HEK293 (cell line): Measurements from ENCODE around the gene OR4M1.
"Not testable (repeated sequence)": the region's sequence is repeated elsewhere in the genome, so short reads cannot be mapped to it uniquely, and the experiment has no call there.

Source experiments
- HOXD13 ChIP-seq: sonication (generic); formaldehyde crosslinking; IDR thresholded peaks from 2 replicates; pipeline ENCODE4 v1.8.0; 2022; ENCODE audit warnings: missing genetic modification reagents, borderline replicate concordance
- IKZF3 ChIP-seq: fragments of 450-650 bp; IDR thresholded peaks from 2 replicates; pipeline ENCODE4 v1.5.0; 2018; ENCODE audit warnings: missing biosample characterization, mild to moderate bottlenecking, missing genetic modification characterization, moderate library complexity
- MYNN ChIP-seq: fragments of 450-650 bp; formaldehyde crosslinking; IDR thresholded peaks from 2 replicates; pipeline ENCODE4 v1.5.1; 2016; ENCODE audit warnings: missing biosample characterization, missing genetic modification characterization, borderline replicate concordance
- ZNF121 ChIP-seq: fragments of 450-650 bp; formaldehyde crosslinking; IDR thresholded peaks from 2 replicates; pipeline ENCODE4 v1.5.1; 2016; ENCODE audit warnings: missing biosample characterization, missing genetic modification characterization
- ZNF146 ChIP-seq: fragments of 450-650 bp; formaldehyde crosslinking; IDR thresholded peaks from 2 replicates; pipeline ENCODE4 v1.5.1; 2016; ENCODE audit warnings: missing biosample characterization, missing genetic modification characterization
- ZNF175 ChIP-seq: fragments of 450-650 bp; formaldehyde crosslinking; IDR thresholded peaks from 2 replicates; pipeline ENCODE4 v1.5.1; 2016; ENCODE audit warnings: missing biosample characterization, missing genetic modification characterization
- ZNF529 ChIP-seq: fragments of 450-650 bp; formaldehyde crosslinking; IDR thresholded peaks from 2 replicates; pipeline ENCODE4 v1.5.1; 2017; ENCODE audit warnings: missing genetic modification characterization, missing biosample characterization; ENCODE audit not compliant: insufficient replicate concordance
- ZNF707 ChIP-seq: fragments of 450-650 bp; formaldehyde crosslinking; IDR thresholded peaks from 2 replicates; pipeline ENCODE4 v1.5.1; 2016; ENCODE audit warnings: missing biosample characterization, missing genetic modification characterization
- TF ChIP-seq, protein P1 (sequence below): fragments of 450-650 bp; formaldehyde crosslinking; IDR thresholded peaks from 2 replicates; pipeline ENCODE4 v1.5.1; 2016; ENCODE audit warnings: missing biosample characterization, missing genetic modification characterization
- TF ChIP-seq, protein P2 (sequence below): fragments of 450-650 bp; formaldehyde crosslinking; IDR thresholded peaks from 2 replicates; pipeline ENCODE4 v1.5.1; 2017; ENCODE audit warnings: missing biosample characterization, mild to moderate bottlenecking, missing genetic modification characterization, moderate library complexity
- TF ChIP-seq, protein P3 (sequence below): fragments of 450-650 bp; IDR thresholded peaks from 2 replicates; pipeline ENCODE4 v1.5.1; 2018; ENCODE audit warnings: missing biosample characterization, missing genetic modification characterization
- TF ChIP-seq, protein P4 (sequence below): fragments of 450-650 bp; formaldehyde crosslinking; IDR thresholded peaks from 2 replicates; pipeline ENCODE4 v1.5.1; 2016; ENCODE audit warnings: missing biosample characterization, missing genetic modification characterization
- TF ChIP-seq, protein P5 (sequence below): fragments of 450-650 bp; formaldehyde crosslinking; IDR thresholded peaks from 2 replicates; pipeline ENCODE4 v1.5.1; 2016; ENCODE audit warnings: missing biosample characterization, missing genetic modification characterization
- TF ChIP-seq, protein P6 (sequence below): fragments of 450-650 bp; formaldehyde crosslinking; IDR thresholded peaks from 2 replicates; pipeline ENCODE4 v1.5.1; 2016; ENCODE audit warnings: missing biosample characterization, missing genetic modification characterization, low read depth

DNA sequence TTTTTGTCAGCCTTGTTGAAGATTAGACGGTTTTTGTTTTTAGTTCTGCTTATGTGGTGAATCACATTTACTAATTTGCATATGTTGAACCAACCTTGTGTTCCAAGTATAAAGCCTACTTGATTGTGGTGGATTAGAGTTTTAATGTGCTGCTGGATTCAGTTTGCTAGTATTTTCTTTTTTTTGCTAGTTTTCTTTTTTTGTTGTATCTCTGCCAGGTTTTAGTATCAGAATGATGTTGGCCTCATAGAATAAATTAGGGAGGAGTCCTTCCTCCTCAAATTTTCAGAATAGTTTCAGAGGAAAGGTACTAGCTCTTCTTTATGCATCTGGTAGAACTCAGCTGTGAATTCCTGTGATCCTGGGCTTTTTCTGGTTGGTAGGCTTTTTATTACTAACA is 30.2 kb downstream of the OR4M1 start, which contains the start of gene OR4N2:
- TF ChIP-seq, protein P1, sequence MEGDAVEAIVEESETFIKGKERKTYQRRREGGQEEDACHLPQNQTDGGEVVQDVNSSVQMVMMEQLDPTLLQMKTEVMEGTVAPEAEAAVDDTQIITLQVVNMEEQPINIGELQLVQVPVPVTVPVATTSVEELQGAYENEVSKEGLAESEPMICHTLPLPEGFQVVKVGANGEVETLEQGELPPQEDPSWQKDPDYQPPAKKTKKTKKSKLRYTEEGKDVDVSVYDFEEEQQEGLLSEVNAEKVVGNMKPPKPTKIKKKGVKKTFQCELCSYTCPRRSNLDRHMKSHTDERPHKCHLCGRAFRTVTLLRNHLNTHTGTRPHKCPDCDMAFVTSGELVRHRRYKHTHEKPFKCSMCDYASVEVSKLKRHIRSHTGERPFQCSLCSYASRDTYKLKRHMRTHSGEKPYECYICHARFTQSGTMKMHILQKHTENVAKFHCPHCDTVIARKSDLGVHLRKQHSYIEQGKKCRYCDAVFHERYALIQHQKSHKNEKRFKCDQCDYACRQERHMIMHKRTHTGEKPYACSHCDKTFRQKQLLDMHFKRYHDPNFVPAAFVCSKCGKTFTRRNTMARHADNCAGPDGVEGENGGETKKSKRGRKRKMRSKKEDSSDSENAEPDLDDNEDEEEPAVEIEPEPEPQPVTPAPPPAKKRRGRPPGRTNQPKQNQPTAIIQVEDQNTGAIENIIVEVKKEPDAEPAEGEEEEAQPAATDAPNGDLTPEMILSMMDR (tag by site-specific recombination), result not testable (repeated sequence)
- TF ChIP-seq ZNF175 (tag by site-specific recombination); ZNF121 (tag by site-specific recombination); ZNF529; IKZF3 (tag by site-specific recombination); HOXD13 (CRISPR knock-in tag); MYNN; ZNF707 (tag by site-specific recombination); ZNF146 (tag by site-specific recombination): not testable (repeated sequence)
- TF ChIP-seq, protein P2, sequence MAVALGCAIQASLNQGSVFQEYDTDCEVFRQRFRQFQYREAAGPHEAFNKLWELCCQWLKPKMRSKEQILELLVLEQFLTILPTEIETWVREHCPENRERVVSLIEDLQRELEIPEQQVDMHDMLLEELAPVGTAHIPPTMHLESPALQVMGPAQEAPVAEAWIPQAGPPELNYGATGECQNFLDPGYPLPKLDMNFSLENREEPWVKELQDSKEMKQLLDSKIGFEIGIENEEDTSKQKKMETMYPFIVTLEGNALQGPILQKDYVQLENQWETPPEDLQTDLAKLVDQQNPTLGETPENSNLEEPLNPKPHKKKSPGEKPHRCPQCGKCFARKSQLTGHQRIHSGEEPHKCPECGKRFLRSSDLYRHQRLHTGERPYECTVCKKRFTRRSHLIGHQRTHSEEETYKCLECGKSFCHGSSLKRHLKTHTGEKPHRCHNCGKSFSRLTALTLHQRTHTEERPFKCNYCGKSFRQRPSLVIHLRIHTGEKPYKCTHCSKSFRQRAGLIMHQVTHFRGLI (tag by site-specific recombination), result not testable (repeated sequence)
- TF ChIP-seq, protein P3, sequence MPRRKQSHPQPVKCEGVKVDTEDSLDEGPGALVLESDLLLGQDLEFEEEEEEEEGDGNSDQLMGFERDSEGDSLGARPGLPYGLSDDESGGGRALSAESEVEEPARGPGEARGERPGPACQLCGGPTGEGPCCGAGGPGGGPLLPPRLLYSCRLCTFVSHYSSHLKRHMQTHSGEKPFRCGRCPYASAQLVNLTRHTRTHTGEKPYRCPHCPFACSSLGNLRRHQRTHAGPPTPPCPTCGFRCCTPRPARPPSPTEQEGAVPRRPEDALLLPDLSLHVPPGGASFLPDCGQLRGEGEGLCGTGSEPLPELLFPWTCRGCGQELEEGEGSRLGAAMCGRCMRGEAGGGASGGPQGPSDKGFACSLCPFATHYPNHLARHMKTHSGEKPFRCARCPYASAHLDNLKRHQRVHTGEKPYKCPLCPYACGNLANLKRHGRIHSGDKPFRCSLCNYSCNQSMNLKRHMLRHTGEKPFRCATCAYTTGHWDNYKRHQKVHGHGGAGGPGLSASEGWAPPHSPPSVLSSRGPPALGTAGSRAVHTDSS, result not testable (repeated sequence)
- TF ChIP-seq, protein P4, sequence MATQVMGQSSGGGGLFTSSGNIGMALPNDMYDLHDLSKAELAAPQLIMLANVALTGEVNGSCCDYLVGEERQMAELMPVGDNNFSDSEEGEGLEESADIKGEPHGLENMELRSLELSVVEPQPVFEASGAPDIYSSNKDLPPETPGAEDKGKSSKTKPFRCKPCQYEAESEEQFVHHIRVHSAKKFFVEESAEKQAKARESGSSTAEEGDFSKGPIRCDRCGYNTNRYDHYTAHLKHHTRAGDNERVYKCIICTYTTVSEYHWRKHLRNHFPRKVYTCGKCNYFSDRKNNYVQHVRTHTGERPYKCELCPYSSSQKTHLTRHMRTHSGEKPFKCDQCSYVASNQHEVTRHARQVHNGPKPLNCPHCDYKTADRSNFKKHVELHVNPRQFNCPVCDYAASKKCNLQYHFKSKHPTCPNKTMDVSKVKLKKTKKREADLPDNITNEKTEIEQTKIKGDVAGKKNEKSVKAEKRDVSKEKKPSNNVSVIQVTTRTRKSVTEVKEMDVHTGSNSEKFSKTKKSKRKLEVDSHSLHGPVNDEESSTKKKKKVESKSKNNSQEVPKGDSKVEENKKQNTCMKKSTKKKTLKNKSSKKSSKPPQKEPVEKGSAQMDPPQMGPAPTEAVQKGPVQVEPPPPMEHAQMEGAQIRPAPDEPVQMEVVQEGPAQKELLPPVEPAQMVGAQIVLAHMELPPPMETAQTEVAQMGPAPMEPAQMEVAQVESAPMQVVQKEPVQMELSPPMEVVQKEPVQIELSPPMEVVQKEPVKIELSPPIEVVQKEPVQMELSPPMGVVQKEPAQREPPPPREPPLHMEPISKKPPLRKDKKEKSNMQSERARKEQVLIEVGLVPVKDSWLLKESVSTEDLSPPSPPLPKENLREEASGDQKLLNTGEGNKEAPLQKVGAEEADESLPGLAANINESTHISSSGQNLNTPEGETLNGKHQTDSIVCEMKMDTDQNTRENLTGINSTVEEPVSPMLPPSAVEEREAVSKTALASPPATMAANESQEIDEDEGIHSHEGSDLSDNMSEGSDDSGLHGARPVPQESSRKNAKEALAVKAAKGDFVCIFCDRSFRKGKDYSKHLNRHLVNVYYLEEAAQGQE (tag by site-specific recombination), result not testable (repeated sequence)
- TF ChIP-seq, protein P5, sequence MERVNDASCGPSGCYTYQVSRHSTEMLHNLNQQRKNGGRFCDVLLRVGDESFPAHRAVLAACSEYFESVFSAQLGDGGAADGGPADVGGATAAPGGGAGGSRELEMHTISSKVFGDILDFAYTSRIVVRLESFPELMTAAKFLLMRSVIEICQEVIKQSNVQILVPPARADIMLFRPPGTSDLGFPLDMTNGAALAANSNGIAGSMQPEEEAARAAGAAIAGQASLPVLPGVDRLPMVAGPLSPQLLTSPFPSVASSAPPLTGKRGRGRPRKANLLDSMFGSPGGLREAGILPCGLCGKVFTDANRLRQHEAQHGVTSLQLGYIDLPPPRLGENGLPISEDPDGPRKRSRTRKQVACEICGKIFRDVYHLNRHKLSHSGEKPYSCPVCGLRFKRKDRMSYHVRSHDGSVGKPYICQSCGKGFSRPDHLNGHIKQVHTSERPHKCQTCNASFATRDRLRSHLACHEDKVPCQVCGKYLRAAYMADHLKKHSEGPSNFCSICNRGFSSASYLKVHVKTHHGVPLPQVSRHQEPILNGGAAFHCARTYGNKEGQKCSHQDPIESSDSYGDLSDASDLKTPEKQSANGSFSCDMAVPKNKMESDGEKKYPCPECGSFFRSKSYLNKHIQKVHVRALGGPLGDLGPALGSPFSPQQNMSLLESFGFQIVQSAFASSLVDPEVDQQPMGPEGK (tag by site-specific recombination), result not testable (repeated sequence)
- TF ChIP-seq, protein P6, sequence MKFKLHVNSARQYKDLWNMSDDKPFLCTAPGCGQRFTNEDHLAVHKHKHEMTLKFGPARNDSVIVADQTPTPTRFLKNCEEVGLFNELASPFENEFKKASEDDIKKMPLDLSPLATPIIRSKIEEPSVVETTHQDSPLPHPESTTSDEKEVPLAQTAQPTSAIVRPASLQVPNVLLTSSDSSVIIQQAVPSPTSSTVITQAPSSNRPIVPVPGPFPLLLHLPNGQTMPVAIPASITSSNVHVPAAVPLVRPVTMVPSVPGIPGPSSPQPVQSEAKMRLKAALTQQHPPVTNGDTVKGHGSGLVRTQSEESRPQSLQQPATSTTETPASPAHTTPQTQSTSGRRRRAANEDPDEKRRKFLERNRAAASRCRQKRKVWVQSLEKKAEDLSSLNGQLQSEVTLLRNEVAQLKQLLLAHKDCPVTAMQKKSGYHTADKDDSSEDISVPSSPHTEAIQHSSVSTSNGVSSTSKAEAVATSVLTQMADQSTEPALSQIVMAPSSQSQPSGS (tag by site-specific recombination), result not testable (repeated sequence)
